Measurements from ENCODE around the gene ATP6V0A4.

Gene ATP6V0A4

DNA sequence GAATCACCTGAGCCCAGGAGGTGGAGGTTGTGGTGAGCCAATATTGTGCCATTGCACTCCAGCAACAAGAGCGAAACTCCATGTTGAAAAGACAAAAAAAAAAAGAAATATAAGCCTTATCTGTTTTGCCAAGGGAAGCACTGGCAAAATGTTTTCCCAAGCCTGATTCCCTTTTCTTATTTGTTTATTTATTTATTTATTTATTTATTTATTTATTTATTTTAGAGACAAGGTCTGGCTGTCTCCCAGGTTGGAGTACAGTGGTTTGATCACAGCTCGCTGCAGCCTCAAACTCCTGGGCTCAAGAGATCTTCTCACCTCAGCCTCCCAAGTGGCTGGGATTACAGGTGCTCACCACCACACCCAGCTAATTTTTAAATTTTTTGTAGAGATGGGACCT, 141.0 kb downstream of the ATP6V0A4 start:
- no peak for DNase-seq
